BLaER1 treated with 17β-estradiol and CSF1 and Interleukin-3, amounts not matched to agents 10 nM and 100 nM (cell line): ENCODE data around the gene LHFPL2.

ENCODE experiments used
- H3K27ac ChIP-seq, 11 experiments: shearing (Covaris generic); formaldehyde crosslinking; 2 replicates each; pipeline ENCODE4 v1.8.1; 2022
- H3K27me3 ChIP-seq, 11 experiments: shearing (Covaris generic); formaldehyde crosslinking; 2 replicates each; pipeline ENCODE4 v1.8.1; 2022
- H3K36me3 ChIP-seq, 11 experiments: shearing (Covaris generic); formaldehyde crosslinking; 2 replicates each; pipeline ENCODE4 v1.8.1; 2022
- H3K4me1 ChIP-seq, 10 experiments: shearing (Covaris generic); formaldehyde crosslinking; 2 replicates each; pipeline ENCODE4 v1.8.1; 2022
- H3K4me2 ChIP-seq, 11 experiments: shearing (Covaris generic); formaldehyde crosslinking; 2 replicates each; pipeline ENCODE4 v1.8.1; 2022
- H3K4me3 ChIP-seq, 10 experiments: shearing (Covaris generic); formaldehyde crosslinking; 2 replicates each; pipeline ENCODE4 v1.8.1; 2022
- H3K9ac ChIP-seq, 11 experiments: shearing (Covaris generic); formaldehyde crosslinking; 2 replicates each; pipeline ENCODE4 v1.8.1; 2022
- H3K9me3 ChIP-seq, 11 experiments: shearing (Covaris generic); formaldehyde crosslinking; replicated peaks in 1 of 11; 2 replicates each; pipeline ENCODE4 v1.8.1; 2022
- H4K20me1 ChIP-seq, 11 experiments: shearing (Covaris generic); formaldehyde crosslinking; 2 replicates each; pipeline ENCODE4 v1.8.1; 2022
- Cebpa-rat ChIP-seq, 11 experiments: shearing (Covaris generic); IDR thresholded peaks; 2 replicates each; pipeline ENCODE4 v1.8.1; 2022

The LHFPL2 gene

GRCh38 chr5:78647351-78647818 is 1.2 kb downstream of the LHFPL2 start:
- peaks cover 0 to 26% (median 0%) of the 10 kb centered on the region in 11 experiments; a peak in 6 of 22 replicates for H4K20me1 ChIP-seq
- peak overlapping the region in 4 of 11 experiments; percentile 70 to 82 (median 78); a peak in 8 of 22 replicates for H3K27ac ChIP-seq
- H3K27me3 ChIP-seq: peaks cover 12 to 41% (median 37%) of the 10 kb centered on the region in 11 experiments; a peak in 21 of 22 replicates
- peak overlapping the region; percentile 89 to 100 (median 97) for H3K4me2 ChIP-seq
- H3K4me1 ChIP-seq: peaks cover 12 to 44% (median 19%) of the 10 kb centered on the region in 10 experiments
- peaks cover 0 to 20% (median 0%) of the 10 kb centered on the region in 11 experiments; a peak in 4 of 22 replicates for H3K36me3 ChIP-seq
- peak overlapping the region in 10 of 11 experiments; percentile 60 to 89 (median 80); a peak in 16 of 22 replicates for H3K9ac ChIP-seq
- no peak for TF ChIP-seq Cebpa-rat (IDR thresholded peaks at IDR 0.05)
- peak overlapping the region; percentile 65 to 92 (median 78) for H3K4me3 ChIP-seq
- no peaks in the 10 kb centered on the region for H3K9me3 ChIP-seq

GRCh38 chr5:78644741-78645300 is 3.8 kb downstream of the LHFPL2 start:
- Histone ChIP-seq H4K20me1 (peaks cover 0 to 38% (median 0%) of the 10 kb centered on the region in 11 experiments; a peak in 7 of 22 replicates), H3K9me3 (no peaks in the 10 kb centered on the region), H3K9ac (no peak overlapping the region), H3K4me2 (peak overlapping the region in 3 of 11 experiments; percentile 39 to 96 (median 96); a peak in 6 of 22 replicates), H3K4me3 (no peak overlapping the region), H3K4me1 (peaks cover 19 to 65% (median 26%) of the 10 kb centered on the region in 10 experiments), H3K27ac (no peak overlapping the region), H3K27me3 (peaks cover 12 to 41% (median 37%) of the 10 kb centered on the region in 11 experiments; a peak in 21 of 22 replicates), H3K36me3 (peaks cover 0 to 25% (median 0%) of the 10 kb centered on the region in 11 experiments; a peak in 4 of 22 replicates)
- TF ChIP-seq Cebpa-rat (IDR thresholded peaks at IDR 0.05): no peak

GRCh38 chr5:78644129-78644528 is 4.4 kb downstream of the LHFPL2 start:
- Histone ChIP-seq H3K4me2 (peak overlapping the region in 3 of 11 experiments; percentile 39 to 96 (median 96); a peak in 5 of 22 replicates), H3K9ac (no peak overlapping the region), H3K4me3 (no peak overlapping the region), H3K27me3 (peaks cover 12 to 37% (median 34%) of the 10 kb centered on the region in 11 experiments; a peak in 21 of 22 replicates), H3K27ac (no peak overlapping the region), H3K36me3 (peaks cover 0 to 27% (median 0%) of the 10 kb centered on the region in 11 experiments; a peak in 4 of 22 replicates), H4K20me1 (peaks cover 0 to 38% (median 0%) of the 10 kb centered on the region in 11 experiments; a peak in 7 of 22 replicates), H3K9me3 (no peaks in the 10 kb centered on the region), H3K4me1 (peaks cover 19 to 65% (median 24%) of the 10 kb centered on the region in 10 experiments)
- TF ChIP-seq Cebpa-rat (IDR thresholded peaks at IDR 0.05): no peak

- Histone ChIP-seq H3K4me1 (peaks cover 15 to 65% (median 19%) of the 10 kb centered on the region in 10 experiments), H4K20me1 (peaks cover 0 to 44% (median 0%) of the 10 kb centered on the region in 11 experiments; a peak in 7 of 22 replicates)
Measured at GRCh38 chr5:78642701-78643100, 5.9 kb downstream of the LHFPL2 start.

GRCh38 chr5:78640662-78641474 is 7.7 kb downstream of the LHFPL2 start:
- peaks cover 0 to 49% (median 0%) of the 10 kb centered on the region in 11 experiments; a peak in 5 of 22 replicates for H4K20me1 ChIP-seq
- H3K4me3 ChIP-seq: no peak overlapping the region
- H3K36me3 ChIP-seq: peaks cover 0 to 51% (median 0%) of the 10 kb centered on the region in 11 experiments; a peak in 4 of 22 replicates
- H3K4me1 ChIP-seq: peaks cover 5 to 52% (median 7%) of the 10 kb centered on the region in 10 experiments; a peak in 12 of 20 replicates
- H3K9me3 ChIP-seq: no peaks in the 10 kb centered on the region
- H3K4me2 ChIP-seq: peak overlapping the region in 10 of 11 experiments; percentile 0 to 34 (median 26); a peak in 13 of 22 replicates
- no peak overlapping the region for H3K27ac ChIP-seq
- H3K27me3 ChIP-seq: peaks cover 1 to 5% (median 3%) of the 10 kb centered on the region in 11 experiments; a peak in 19 of 22 replicates
- no peak for TF ChIP-seq Cebpa-rat (IDR thresholded peaks at IDR 0.05)
- H3K9ac ChIP-seq: no peak overlapping the region

More at GRCh38 chr5:78642701-78643100, 5.9 kb downstream of the LHFPL2 start:
- H3K36me3 ChIP-seq: peaks cover 0 to 39% (median 0%) of the 10 kb centered on the region in 11 experiments; a peak in 4 of 22 replicates
- H3K27ac ChIP-seq: no peak overlapping the region
- no peak for TF ChIP-seq Cebpa-rat (IDR thresholded peaks at IDR 0.05)
- H3K4me2 ChIP-seq: no peak overlapping the region; a peak in 1 of 22 replicates
- no peaks in the 10 kb centered on the region for H3K9me3 ChIP-seq
- peaks cover 12 to 23% (median 21%) of the 10 kb centered on the region in 11 experiments; a peak in 21 of 22 replicates for H3K27me3 ChIP-seq
- no peak overlapping the region for H3K9ac ChIP-seq
- no peak overlapping the region for H3K4me3 ChIP-seq

GRCh38 chr5:78639791-78640190 is 8.8 kb downstream of the LHFPL2 start:
- Histone ChIP-seq H3K27ac (no peak overlapping the region), H3K4me2 (no peak overlapping the region), H3K9me3 (no peaks in the 10 kb centered on the region), H3K4me1 (peaks cover 5 to 46% (median 7%) of the 10 kb centered on the region in 10 experiments; a peak in 12 of 20 replicates), H3K27me3 (no peaks in the 10 kb centered on the region), H4K20me1 (peaks cover 0 to 53% (median 0%) of the 10 kb centered on the region in 11 experiments; a peak in 5 of 22 replicates), H3K4me3 (no peak overlapping the region), H3K36me3 (peaks cover 0 to 48% (median 0%) of the 10 kb centered on the region in 11 experiments; a peak in 4 of 22 replicates), H3K9ac (no peak overlapping the region)
- no peak for TF ChIP-seq Cebpa-rat (IDR thresholded peaks at IDR 0.05)

GRCh38 chr5:78638973-78639669 is 9.5 kb downstream of the LHFPL2 start:
- no peak overlapping the region for H3K9ac ChIP-seq
- no peak overlapping the region for H3K4me2 ChIP-seq
- peaks cover 10 to 46% (median 11%) of the 10 kb centered on the region in 10 experiments; a peak in 18 of 20 replicates for H3K4me1 ChIP-seq
- H3K9me3 ChIP-seq: no peaks in the 10 kb centered on the region
- peaks cover 0 to 48% (median 0%) of the 10 kb centered on the region in 11 experiments; a peak in 3 of 22 replicates for H3K36me3 ChIP-seq
- no peak for TF ChIP-seq Cebpa-rat (IDR thresholded peaks at IDR 0.05)
- peaks cover 0 to 57% (median 0%) of the 10 kb centered on the region in 11 experiments; a peak in 5 of 22 replicates for H4K20me1 ChIP-seq
- no peaks in the 10 kb centered on the region for H3K27me3 ChIP-seq
- no peak overlapping the region for H3K27ac ChIP-seq
- H3K4me3 ChIP-seq: no peak overlapping the region

GRCh38 chr5:78638423-78638822 is 10.1 kb downstream of the LHFPL2 start:
- Histone ChIP-seq H3K27ac (no peak overlapping the region), H3K9me3 (no peaks in the 10 kb centered on the region)
- no peak for TF ChIP-seq Cebpa-rat (IDR thresholded peaks at IDR 0.05)

More at GRCh38 chr5:78638423-78638822, 10.1 kb downstream of the LHFPL2 start:
- H3K4me3 ChIP-seq: no peak overlapping the region
- H3K27me3 ChIP-seq: no peaks in the 10 kb centered on the region
- peaks cover 17 to 46% (median 18%) of the 10 kb centered on the region in 10 experiments; a peak in 19 of 20 replicates for H3K4me1 ChIP-seq
- peaks cover 0 to 48% (median 0%) of the 10 kb centered on the region in 11 experiments; a peak in 3 of 22 replicates for H3K36me3 ChIP-seq
- no peak overlapping the region for H3K9ac ChIP-seq
- no peak overlapping the region for H3K4me2 ChIP-seq
- peaks cover 0 to 60% (median 0%) of the 10 kb centered on the region in 11 experiments; a peak in 5 of 22 replicates for H4K20me1 ChIP-seq
